Cardiac muscle cell (in vitro differentiated cells and primary cell): Measurements from ENCODE around the gene CAP1. TPM values are rescaled to one million over a fixed set of nuclear protein-coding genes. Genes with fewer than 3 reads are reported as not detected.

Source experiments
- DNase-seq, 2 donors: peaks; one replicate each; pipeline versions ENCODE4 v3.0.0 to v3.0.0-alpha.2; 2010 to 2017; ENCODE audit warnings: low read depth in 1 of 2, low spot score in 1 of 2
- H3K27ac ChIP-seq: fragments of 200-600 bp; sonication (generic); 2 replicates; pipeline ENCODE4 v1.5.1; 2016
- H3K27me3 ChIP-seq: fragments of 200-600 bp; sonication (generic); 2 replicates; pipeline ENCODE4 v1.6.0; 2016; ENCODE audit warnings: control low read depth
- H3K36me3 ChIP-seq: fragments of 200-600 bp; sonication (generic); 2 replicates; pipeline ENCODE4 v1.5.1; 2016; ENCODE audit warnings: control low read depth
- H3K4me1 ChIP-seq: fragments of 200-600 bp; sonication (generic); 2 replicates; pipeline ENCODE4 v1.8.1; 2017; ENCODE audit warnings: low read depth, mild to moderate bottlenecking, mixed run types
- H3K4me3 ChIP-seq: fragments of 200-600 bp; sonication (generic); 2 replicates; pipeline ENCODE4 v1.5.1; 2016; ENCODE audit warnings: mild to moderate bottlenecking
- H3K9me3 ChIP-seq: fragments of 200-600 bp; sonication (generic); 2 replicates; pipeline ENCODE4 v1.5.1; 2017; ENCODE audit warnings: low read depth, mild to moderate bottlenecking, control low read depth
- polyA plus RNA-seq: library from polyadenylated mRNA; unstranded; fragments of >200 nt; fragmentation: Nextera tagmentation; extraction: Ambion mirVana; gene quantifications from 2 replicates; pipeline ENCODE4 v1.2.1, GENCODE V29; 2016
- total RNA-seq: library from RNA; depleted of rRNA; stranded (reverse); fragments of >200 nt; gene quantifications from 2 replicates; pipeline ENCODE4 v1.2.3, GENCODE V29; 2016
- TF ChIP-seq, protein P1 (sequence below): IDR thresholded peaks from 2 replicates; pipeline ENCODE4 v1.5.1; 2012; ENCODE audit warnings: low read depth, mild to moderate bottlenecking, low read length

CAP1 gene
- total and polyA plus RNA-seq, 2 experiments from 2014 or later, result 64.2 to 92.8 TPM

DNA sequence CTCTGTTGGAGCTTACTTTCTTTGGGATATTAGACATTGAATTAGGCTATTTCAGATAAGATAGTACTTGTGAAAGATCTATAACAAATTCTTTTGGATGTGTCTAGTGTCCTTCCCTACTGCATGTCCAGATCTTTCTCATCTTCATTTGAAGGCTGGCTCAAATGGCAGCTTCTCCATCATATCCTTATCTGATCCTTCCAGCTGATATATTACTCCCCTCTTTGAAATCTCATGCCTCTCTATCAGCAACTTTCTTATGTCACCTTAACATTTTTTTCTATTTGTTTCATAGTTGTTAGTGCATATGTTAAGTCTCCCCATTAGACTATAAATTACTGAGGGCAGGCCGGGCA is 17.5 kb downstream of the CAP1 start:
- Histone ChIP-seq H3K4me1 (no peaks in the 10 kb centered on the region), H3K9me3 (no peaks in the 10 kb centered on the region), H3K36me3 (peaks cover 21% of the 10 kb centered on the region), H3K27me3 (no peaks in the 10 kb centered on the region), H3K4me3 (no peak overlapping the region), H3K27ac (no peak overlapping the region)
- TF ChIP-seq, protein P1, sequence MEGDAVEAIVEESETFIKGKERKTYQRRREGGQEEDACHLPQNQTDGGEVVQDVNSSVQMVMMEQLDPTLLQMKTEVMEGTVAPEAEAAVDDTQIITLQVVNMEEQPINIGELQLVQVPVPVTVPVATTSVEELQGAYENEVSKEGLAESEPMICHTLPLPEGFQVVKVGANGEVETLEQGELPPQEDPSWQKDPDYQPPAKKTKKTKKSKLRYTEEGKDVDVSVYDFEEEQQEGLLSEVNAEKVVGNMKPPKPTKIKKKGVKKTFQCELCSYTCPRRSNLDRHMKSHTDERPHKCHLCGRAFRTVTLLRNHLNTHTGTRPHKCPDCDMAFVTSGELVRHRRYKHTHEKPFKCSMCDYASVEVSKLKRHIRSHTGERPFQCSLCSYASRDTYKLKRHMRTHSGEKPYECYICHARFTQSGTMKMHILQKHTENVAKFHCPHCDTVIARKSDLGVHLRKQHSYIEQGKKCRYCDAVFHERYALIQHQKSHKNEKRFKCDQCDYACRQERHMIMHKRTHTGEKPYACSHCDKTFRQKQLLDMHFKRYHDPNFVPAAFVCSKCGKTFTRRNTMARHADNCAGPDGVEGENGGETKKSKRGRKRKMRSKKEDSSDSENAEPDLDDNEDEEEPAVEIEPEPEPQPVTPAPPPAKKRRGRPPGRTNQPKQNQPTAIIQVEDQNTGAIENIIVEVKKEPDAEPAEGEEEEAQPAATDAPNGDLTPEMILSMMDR, result no peak
- DNase-seq, result no peak

GRCh38 chr1:40058453-40059337 is 18.2 kb downstream of the CAP1 start:
- DNase-seq, result peak in 1 of 2 donors; percentile 33
- Histone ChIP-seq H3K36me3 (peaks cover 24% of the 10 kb centered on the region), H3K27me3 (no peaks in the 10 kb centered on the region), H3K9me3 (no peaks in the 10 kb centered on the region), H3K4me3 (no peak overlapping the region), H3K4me1 (no peaks in the 10 kb centered on the region), H3K27ac (no peak overlapping the region)
- TF ChIP-seq, protein P1, result no peak

DNA sequence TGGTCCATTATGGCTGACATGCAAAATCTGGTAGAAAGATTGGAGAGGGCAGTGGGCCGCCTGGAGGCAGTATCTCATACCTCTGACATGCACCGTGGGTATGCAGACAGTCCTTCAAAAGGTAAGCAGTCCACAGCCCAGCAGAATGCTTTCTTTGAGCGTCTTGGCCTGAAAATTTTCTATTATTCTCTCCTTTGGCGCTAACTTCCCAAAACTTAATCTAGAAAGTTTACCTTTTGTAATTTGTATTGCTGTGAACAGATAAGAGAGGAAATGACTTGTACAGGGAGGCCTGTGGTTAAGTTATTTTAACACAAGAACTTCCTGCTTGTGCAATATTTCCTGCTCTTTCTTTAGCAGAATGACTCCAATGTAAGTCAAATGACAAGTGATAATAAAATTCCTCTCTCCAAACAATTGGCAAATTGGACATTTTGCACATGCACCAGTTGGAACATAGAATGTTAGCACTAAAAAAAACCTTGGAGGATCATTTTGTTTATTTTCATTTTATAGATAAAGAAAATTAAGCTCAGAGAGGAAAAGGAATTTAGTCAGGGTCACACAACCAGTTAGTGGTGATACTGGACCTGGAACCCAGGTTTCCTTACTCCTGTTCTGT is 18.9 kb downstream of the CAP1 start:
- TF ChIP-seq, protein P1, result peak; percentile 17
- Histone ChIP-seq H3K4me3 (no peak overlapping the region), H3K9me3 (no peaks in the 10 kb centered on the region), H3K36me3 (peaks cover 32% of the 10 kb centered on the region), H3K27me3 (no peaks in the 10 kb centered on the region), H3K4me1 (peaks cover 3% of the 10 kb centered on the region), H3K27ac (peak overlapping the region; percentile 52)
- DNase-seq, result peak in 1 of 2 donors; percentile 86

- no peaks in the 10 kb centered on the region for H3K9me3 ChIP-seq
- H3K27me3 ChIP-seq, result no peaks in the 10 kb centered on the region
- peak overlapping the region; percentile 52 for H3K27ac ChIP-seq
- H3K4me3 ChIP-seq, result no peak overlapping the region
- H3K4me1 ChIP-seq, result peaks cover 6% of the 10 kb centered on the region
- H3K36me3 ChIP-seq, result peaks cover 34% of the 10 kb centered on the region
- no peak for DNase-seq
- TF ChIP-seq, protein P1, result no peak
Measured at GRCh38 chr1:40059960-40060750, 19.6 kb downstream of the CAP1 start.

- peak; percentile 31 to 34 for DNase-seq
- H3K36me3 ChIP-seq, result peaks cover 71% of the 10 kb centered on the region
- TF ChIP-seq, protein P1, result no peak
- no peaks in the 10 kb centered on the region for H3K9me3 ChIP-seq
- peaks cover 6% of the 10 kb centered on the region for H3K4me1 ChIP-seq
- H3K4me3 ChIP-seq, result no peak overlapping the region
- peak overlapping the region; percentile 75 for H3K27ac ChIP-seq
- H3K27me3 ChIP-seq, result no peaks in the 10 kb centered on the region
Measured at GRCh38 chr1:40064797-40065499, 24.4 kb downstream of the CAP1 start.
